GM12801 (cell line): ENCODE data around the gene ASPDH.

Experiments used
- TF ChIP-seq, protein P1 (sequence below): IDR thresholded peaks from one replicate; pipeline ENCODE4 v1.5.1; 2011; ENCODE audit warnings: control low read depth; ENCODE audit not compliant: insufficient read length; ENCODE audit errors: extremely low read depth

The ASPDH gene

DNA sequence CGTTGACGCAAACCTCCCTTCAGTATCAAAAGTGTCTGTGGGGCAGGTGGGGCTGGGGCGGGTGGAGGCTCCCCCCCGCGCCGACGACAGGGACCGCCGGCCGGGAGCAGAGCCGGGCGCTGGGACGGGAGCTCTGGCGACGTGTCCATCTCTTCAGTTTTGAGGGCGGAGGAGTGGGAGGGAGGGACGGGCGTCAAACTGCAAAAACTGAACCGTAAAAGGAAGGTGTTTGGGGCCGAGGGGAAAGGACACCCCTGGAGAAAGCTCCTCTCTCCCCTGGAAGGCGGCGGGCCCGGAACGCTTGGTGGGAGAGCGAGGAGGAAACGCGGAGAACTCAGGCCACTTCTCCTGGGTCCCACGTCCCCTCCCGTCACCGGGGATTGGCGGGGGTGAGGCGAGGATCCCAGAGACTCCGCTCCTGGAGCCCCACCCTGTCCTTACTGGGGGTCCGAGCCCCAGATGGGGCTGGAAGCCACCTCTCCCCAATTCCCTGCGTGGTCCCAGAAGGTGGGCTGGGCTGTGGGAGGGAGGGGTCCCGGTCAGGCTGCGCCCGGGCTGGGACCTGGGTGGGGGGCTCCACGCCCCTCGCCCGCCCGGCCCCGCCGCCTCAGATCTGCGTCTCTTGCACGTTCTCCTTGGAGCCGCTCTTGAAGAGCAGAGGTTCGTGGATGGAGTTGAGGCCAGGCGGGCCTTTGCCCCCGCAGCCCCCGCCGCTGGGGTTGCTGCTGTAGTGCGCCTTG lies 3.4 kb upstream of the ASPDH start:
- TF ChIP-seq, protein P1, sequence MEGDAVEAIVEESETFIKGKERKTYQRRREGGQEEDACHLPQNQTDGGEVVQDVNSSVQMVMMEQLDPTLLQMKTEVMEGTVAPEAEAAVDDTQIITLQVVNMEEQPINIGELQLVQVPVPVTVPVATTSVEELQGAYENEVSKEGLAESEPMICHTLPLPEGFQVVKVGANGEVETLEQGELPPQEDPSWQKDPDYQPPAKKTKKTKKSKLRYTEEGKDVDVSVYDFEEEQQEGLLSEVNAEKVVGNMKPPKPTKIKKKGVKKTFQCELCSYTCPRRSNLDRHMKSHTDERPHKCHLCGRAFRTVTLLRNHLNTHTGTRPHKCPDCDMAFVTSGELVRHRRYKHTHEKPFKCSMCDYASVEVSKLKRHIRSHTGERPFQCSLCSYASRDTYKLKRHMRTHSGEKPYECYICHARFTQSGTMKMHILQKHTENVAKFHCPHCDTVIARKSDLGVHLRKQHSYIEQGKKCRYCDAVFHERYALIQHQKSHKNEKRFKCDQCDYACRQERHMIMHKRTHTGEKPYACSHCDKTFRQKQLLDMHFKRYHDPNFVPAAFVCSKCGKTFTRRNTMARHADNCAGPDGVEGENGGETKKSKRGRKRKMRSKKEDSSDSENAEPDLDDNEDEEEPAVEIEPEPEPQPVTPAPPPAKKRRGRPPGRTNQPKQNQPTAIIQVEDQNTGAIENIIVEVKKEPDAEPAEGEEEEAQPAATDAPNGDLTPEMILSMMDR: no peak

DNA sequence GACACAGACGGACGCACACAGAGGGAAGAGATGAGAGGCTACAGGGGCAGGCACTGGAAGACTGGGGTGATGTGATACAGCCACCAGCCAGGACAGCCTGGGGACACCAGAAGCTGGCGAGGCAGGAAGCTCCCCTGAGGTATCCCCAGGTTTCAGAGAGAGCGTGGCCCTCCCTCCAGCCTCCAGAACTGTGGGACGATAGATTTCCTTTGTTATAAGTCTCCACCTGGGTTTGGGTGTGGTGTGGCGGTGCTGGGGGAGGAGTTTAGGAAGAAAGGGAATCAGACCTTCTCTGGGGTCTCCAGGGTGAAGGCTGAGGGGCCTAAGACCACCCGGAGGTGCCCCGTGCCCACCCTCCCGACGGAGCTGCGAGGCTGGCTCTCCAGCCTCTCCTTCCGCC lies 2.7 kb upstream of the ASPDH start:
- TF ChIP-seq, protein P1: no peak

DNA sequence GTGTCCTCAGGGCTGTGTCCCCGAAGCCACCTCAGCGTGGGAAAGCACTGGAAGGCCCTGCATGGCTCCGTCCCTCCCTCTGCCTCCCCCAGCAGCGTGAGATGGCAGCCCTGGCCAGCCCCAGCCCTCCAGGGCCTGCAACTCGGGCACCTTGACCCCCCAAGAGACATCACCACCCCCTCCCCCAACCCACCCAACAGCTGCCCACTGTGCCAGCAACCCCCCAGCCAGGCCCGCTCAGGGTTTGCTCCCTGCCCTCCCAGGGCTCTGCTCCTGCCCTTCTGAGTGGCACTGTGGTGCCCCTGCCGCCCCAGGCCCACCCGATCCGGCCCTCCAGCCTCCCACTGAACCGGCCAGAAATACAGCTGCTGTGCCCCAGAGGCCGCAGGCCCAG lies 1.5 kb upstream of the ASPDH start:
- TF ChIP-seq, protein P1: no peak

DNA sequence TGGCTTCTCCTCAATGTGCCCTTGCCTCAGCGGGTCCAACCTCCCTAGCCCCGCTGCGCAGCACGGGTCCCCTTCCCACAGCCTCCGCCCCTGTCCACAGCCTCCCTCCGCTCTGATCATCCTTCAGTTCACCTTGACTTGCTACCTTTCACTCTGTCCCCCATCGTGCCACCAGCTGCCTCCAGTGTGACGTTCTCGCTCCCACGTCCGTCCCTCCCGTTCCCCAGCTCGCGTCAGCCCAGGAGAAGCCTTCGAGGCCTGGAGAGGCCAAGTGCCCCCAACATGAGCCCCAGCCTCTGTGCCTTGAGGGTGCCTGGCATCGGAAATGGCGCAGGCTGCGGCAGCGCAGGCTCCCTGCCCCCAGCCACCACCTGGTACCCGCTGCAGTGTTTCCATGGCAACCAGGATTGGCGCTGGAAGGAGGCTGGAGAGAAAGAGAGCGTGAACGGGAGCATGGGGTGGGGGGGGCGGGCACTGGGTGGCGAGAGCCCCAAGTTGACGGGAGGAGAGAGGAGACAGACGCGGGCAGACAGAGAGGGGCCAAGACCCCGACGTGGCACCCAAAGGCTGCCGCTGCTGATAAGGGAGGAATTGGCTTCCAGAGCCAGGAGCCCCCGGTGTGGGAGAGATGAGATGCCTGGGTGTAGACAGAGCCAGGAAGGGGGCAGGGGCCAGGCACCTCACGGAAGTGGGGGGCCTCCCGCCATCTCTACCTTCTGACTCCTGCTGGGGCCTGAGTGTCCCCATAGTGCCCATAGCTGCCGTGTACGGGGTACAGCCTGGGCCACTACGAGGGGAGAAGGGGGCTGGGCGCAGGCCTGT lies 844 bp upstream of the ASPDH start:
- TF ChIP-seq, protein P1: no peak

DNA sequence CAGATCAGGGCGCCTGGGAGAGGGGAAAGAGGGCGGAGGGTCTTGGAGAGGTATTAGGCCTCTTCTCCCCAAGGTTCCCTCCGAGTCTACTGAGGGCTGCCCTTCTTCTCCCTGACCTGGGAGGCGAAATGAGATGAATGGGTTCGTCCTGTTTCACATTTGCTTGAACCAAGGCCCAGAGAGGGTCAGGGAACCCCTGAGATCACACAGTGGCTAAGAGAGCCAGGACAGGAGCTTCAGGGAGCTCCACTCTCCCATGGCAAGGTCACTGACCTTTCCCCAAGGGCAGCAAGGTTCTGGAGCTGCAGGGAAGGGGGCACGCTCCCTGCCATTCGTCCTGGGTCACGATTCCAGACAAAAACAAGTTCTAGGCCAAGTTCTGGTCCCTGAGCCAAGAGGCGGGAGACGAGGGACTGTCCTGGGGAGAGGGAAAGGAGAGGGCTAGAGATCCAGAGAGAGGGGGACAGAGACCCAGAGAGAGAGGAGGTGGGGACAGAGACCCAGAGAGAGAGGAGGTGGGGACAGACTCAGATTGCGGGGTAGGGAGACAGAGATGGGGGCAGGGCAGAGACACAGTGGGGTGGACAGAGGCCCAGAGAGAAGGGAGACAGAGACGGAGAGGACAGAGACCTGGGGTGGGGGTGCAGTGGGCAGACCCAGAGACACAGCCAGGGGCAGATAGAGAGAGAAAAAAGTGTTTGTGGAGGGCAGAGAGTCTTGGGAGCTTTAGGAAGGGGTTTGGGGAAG lies 541 bp downstream of the ASPDH start:
- TF ChIP-seq, protein P1: no peak

DNA sequence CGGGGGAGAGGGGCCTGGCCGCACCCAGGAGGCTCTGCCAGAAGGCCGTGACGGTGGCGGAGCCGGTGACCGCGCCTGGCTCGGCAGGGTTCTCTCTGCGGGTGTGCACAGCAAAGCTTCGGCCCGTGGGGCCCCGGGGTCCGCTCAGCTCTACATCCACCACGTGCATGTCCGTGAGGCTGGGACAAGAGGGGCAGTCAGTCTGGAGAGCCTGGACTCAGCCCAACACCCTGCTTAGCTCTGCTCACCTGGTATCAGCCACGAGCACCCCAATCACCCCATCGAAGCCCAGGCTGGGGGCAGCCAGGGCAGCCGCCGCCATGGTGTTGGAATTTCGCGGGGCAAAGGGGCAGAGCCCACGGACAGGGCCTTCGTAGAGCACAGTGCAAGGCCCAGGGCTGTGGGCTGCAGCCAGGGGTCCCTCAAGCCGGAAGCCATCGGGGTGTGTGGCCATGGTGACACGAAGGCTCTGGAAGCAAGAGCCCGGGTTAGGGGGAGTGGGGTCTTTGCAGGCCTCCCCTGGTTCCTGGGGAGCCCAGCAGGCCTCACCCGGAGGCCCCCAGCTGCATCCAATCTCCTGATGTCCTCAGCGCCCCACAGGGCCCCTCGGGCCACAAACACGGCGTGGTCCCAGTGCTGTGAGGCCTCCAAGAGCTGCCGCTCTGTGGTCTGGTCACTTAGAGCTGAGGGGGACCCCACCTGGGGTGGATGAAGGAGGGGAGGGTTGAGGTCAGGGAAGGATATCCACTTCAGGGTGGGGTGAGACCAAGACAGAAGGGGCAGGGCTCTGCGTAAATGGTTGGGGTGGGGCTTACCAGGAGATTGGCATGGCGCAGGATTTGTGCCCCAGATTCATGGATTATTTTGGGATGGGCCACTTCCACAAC lies 1.4 kb downstream of the ASPDH start:
- TF ChIP-seq, protein P1: no peak
